ENCODE results near the gene ANO10. TPM values are rescaled to one million over a fixed set of nuclear protein-coding genes. Genes with fewer than 3 reads are reported as not detected.

ANO10 gene
- total RNA-seq, 1 donor from 2014 or later: 24.9 TPM

DNA sequence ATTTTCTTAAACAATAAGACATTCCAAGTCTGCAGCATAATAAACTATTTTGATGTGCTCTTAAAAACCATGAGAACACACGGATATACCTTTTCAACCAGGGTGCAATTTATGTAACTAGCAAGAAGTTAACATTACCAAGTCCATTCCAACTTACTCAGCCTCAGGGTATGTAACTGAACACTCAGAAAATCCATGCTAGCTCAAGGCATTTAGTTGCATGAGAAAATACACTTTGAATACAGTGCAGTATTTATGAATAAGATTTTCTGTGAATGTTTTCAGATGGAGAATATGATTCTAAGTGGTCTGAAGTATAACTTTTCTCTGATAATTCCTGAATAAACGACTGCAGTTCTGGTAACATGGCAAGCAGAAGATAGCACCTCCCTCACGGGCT lies 211.2 kb downstream of the ANO10 start:
- intact Hi-C loops (cut with DNase I): no loop called here
- TF ChIP-seq, protein P1, sequence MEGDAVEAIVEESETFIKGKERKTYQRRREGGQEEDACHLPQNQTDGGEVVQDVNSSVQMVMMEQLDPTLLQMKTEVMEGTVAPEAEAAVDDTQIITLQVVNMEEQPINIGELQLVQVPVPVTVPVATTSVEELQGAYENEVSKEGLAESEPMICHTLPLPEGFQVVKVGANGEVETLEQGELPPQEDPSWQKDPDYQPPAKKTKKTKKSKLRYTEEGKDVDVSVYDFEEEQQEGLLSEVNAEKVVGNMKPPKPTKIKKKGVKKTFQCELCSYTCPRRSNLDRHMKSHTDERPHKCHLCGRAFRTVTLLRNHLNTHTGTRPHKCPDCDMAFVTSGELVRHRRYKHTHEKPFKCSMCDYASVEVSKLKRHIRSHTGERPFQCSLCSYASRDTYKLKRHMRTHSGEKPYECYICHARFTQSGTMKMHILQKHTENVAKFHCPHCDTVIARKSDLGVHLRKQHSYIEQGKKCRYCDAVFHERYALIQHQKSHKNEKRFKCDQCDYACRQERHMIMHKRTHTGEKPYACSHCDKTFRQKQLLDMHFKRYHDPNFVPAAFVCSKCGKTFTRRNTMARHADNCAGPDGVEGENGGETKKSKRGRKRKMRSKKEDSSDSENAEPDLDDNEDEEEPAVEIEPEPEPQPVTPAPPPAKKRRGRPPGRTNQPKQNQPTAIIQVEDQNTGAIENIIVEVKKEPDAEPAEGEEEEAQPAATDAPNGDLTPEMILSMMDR (IDR thresholded peaks at IDR 0.05): no peak

DNA sequence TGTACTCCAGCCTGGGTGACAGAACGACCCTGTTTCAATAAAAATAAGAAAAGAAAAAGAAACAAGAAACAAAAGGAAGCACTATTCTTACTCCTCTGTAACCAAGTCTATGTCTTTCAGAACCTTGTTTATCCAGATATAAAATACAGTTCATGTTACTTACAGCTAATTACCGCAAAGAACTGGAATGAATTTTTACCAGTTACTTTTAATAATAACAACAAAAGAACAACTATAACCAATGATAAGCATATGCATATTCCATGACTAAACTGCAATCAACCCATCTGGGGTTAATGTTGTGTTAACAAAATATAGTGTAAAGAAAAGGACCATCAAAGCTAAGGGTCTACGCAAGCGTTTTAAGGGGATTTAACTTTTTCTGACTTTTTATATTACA lies 212.3 kb downstream of the ANO10 start:
- Histone ChIP-seq H3K4me1 (no peaks in the 10 kb centered on the region), H3K9me3 (no peaks in the 10 kb centered on the region), H3K27ac (no peak overlapping the region), H3K4me3 (no peak overlapping the region), H3K27me3 (no peaks in the 10 kb centered on the region), H3K36me3 (no peaks in the 10 kb centered on the region)
- DNase-seq (ENCODE audit: low spot score in 2 of 2): no peak
- TF ChIP-seq, protein P1 (IDR thresholded peaks at IDR 0.05): no peak
- intact Hi-C loops (cut with DNase I): no loop called here

More for the DNA sequence above, 211.2 kb downstream of the ANO10 start:
- Histone ChIP-seq H3K27me3 (no peaks in the 10 kb centered on the region), H3K9me3 (no peaks in the 10 kb centered on the region), H3K4me3 (no peak overlapping the region), H3K27ac (no peak overlapping the region), H3K36me3 (no peaks in the 10 kb centered on the region), H3K4me1 (no peaks in the 10 kb centered on the region)
- DNase-seq (ENCODE audit: low spot score in 2 of 2): no peak

DNA sequence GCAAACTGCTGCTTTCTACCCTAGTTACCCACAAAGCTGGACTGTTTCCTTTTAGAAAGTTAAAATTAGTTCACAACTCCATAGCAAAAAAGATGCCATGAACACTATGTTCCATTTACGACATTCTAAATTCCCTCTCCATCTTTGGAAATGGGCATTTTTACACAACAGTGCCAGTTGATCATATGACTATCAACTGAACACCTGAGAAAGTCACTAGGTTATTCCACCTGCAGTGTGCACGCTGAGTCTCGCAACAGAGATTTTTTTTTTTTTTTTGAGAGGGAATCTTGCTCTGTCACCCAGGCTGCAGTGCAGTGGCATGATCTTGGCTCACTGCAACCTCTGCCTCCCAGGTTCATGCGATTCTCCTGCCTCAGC lies 215.2 kb downstream of the ANO10 start:
- intact Hi-C loops (cut with DNase I): no loop called here
- Histone ChIP-seq H3K4me3 (no peak overlapping the region), H3K27ac (no peak overlapping the region), H3K36me3 (no peaks in the 10 kb centered on the region), H3K4me1 (no peaks in the 10 kb centered on the region), H3K9me3 (no peaks in the 10 kb centered on the region), H3K27me3 (no peaks in the 10 kb centered on the region)
- TF ChIP-seq, protein P1 (IDR thresholded peaks at IDR 0.05): no peak
- no peak for DNase-seq (ENCODE audit: low spot score in 2 of 2)

DNA sequence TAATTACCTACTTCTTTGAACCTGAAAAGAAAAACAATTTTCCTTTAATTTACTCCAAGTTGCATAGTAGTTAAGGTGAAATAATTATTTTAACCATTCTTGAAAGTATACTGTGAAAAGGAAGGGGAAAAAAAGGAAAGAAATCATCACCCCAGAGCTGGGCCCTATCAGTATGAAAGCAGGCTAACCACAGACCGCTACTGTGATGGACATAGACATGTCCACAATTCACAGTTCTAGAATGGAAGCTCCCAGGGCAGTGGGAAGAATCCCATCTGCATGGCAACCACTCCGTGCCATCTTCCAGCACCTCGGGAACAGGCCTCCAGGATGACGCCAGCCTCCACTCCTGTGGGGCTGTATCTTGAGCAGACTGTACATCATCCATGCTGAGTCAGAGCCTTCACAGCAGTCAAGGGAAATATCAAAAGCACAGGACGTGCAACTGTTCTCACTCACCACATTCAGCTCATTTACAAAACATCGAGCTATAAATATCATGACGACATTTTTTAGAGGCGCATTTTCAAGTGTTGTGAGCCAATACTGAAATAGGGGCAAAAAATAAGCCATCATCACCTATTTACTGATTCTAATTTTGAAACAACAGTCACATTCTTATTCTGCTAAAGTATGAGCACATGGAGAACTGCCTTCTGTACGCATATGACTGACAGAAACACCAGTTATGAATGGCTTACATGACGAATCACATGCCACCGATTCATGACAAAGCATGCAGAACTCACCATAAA lies 215.7 kb downstream of the ANO10 start:
- no peaks in the 10 kb centered on the region for H3K4me1 ChIP-seq
- intact Hi-C loops (cut with DNase I): no loop called here
- H3K27ac ChIP-seq: no peak overlapping the region
- no peaks in the 10 kb centered on the region for H3K36me3 ChIP-seq
- H3K27me3 ChIP-seq: no peaks in the 10 kb centered on the region
- H3K9me3 ChIP-seq: no peaks in the 10 kb centered on the region
- no peak for DNase-seq (ENCODE audit: low spot score in 2 of 2)
- TF ChIP-seq, protein P1 (IDR thresholded peaks at IDR 0.05): no peak
- H3K4me3 ChIP-seq: no peak overlapping the region

DNA sequence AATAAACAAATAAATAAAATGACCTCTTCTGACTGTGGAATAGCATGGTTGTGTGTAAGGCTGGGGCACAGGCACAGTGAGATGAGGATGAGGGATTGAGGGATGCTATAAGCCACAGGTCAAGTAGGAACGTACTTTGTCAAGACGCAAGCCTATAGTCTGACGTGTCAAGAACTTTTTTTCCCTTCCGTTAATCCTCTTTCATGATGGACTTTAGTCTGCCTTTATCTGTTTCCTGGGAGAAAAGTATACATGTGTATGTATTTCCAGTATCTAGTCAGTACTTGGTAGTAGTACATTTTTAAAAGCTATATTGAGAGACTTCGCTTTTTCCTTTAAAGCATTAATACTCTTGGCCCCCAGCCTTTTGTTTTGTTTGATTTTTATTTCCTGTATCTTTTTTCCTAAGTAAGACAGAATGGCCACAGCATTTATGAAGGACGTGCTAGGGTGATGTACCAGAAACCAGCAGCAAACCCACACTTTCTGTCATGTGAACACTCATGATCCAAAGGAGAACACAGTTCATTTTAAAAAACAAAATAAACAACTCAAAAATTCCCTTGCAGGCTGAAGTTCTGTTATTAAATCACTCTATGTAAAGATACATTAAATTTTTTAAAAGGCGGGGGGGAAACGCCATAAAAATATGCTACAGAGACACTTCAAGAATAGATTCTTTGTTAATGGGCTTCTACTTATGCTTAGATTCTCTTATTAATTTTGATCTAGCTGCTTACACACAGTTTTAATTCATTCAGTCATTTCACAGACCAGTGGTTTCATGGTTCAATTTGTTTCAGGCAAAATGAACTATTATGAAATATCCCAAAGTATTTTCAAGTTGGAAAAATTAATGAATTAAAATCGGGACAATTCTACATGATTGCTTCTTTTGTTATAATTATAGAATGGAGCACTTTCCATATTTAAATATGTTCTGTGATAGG lies 220.8 kb downstream of the ANO10 start:
- DNase-seq (ENCODE audit: low spot score in 2 of 2): no peak
- TF ChIP-seq, protein P1 (IDR thresholded peaks at IDR 0.05): no peak
- Histone ChIP-seq H3K9me3 (no peaks in the 10 kb centered on the region), H3K4me3 (no peak overlapping the region), H3K4me1 (peaks cover 0 to 6% of the 10 kb centered on the region in 2 donors), H3K27ac (no peak overlapping the region), H3K36me3 (no peaks in the 10 kb centered on the region), H3K27me3 (no peaks in the 10 kb centered on the region)
- intact Hi-C loops (cut with DNase I): no loop called here
